HG03066 (cell line): ENCODE measurements around the gene FAM114A1.

Source experiments
- ATAC-seq: cut with Tn5 transposase; IDR thresholded peaks from one replicate; pipeline ENCODE4 v1.9.1; 2021; ENCODE audit warnings: low read depth; ENCODE audit not compliant: unreplicated experiment

The FAM114A1 gene

GRCh38 chr4:38867478-38868058 lies at the start of gene FAM114A1:
FAM114A1 (plus strand) TSS chr4:38867806; CDS start chr4:38878079, 10,273 bp downstream.
- peak; percentile 93 for ATAC-seq

GRCh38 chr4:38818441-38818976 lies 49.1 kb upstream of the FAM114A1 start:
- peak; percentile 59 for ATAC-seq

DNA sequence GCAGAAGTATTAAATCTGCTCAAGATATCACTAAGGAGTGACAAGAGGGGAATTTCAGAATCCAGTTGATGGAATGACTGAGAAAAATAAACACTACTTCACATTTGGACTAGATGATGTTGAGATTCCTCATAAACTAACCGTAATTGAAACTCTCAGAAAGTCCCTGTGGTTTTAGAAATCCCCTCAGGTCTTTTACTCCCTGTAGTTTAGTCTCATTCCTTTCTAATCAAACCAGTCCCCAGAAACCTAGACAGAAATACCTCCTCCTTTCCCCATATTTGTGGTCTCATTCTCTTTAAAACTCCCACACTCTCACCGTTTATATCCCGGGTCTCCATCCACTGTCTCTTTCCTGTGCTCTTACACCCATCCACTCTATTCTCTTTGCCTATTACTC lies 48.0 kb upstream of the FAM114A1 start:
- no peak for ATAC-seq

DNA sequence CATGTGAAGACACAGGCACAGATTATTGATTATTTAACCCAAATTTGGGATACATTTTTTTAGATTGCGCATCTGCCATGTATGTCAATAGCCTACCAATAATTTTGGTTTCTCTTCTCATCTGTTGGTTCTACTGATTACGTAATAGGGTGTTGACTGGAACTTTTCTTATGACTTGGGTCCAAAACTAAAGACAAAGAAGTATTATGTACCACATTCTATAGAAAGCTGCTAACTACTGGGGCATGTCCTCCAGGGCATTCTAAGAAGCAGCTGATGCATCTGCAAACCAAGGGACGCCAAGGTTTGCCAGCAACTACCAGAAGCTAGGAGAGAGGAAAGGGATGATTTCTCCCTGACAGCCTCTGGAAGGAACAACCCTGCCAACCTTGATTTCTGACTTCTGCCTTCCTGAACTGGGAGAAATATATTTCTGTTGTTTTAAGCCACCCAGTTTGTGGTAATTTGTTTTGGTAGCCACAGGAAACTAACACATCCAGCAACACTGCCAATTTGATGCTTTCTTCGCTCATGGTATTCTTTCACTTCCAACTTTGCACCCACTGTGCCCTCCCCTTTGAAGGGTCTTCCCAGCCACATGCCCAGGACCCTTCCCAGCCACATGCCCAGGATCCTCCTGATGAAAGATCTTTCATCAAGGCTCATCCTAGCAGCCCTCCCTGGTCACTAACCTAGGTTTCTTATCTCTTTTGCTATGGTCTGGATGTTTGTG lies 47.1 kb upstream of the FAM114A1 start:
- no peak for ATAC-seq

DNA sequence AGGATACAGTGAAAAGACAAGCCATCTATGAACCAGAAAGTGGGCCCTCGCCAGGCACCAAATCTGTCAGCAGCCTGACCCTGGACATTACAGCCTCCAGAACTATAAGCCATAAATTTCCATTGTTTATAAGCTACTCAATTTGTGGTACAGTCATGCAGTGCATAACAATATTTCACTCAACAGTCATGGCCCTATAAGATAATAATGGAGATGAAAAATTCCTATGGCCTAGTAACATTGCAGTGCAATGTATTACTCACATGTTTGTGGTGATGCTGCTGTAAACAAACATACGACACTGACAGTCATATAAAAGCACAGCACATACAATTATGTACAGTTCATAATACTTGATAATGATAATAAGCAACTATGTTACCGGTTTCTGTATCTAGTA lies 45.9 kb upstream of the FAM114A1 start:
- ATAC-seq: no peak

DNA sequence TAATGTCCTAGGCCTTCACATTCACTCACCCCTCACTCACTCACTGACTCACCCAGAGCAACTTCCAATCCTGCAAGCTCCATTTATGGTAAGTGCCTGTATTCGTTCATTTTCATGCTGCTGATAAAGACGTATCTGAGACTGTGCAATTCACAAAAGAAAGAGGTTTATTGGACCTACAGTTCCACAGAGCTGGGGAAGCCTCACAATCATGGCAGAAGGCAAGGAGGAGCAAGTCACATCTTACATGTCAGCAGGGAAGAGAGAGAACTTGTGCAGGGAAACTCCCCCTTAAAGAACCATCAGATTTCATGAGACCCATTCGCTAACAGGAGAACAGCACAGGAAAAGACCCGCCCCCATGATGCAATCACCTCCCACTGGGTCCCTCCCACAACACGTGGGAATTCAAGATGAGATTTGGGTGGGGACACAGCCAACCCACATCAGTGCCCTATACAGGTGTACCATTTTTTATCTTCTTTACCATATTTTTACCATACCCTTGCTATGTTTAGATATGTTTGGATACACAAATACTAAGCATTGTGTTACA lies 44.8 kb upstream of the FAM114A1 start:
- no peak for ATAC-seq

DNA sequence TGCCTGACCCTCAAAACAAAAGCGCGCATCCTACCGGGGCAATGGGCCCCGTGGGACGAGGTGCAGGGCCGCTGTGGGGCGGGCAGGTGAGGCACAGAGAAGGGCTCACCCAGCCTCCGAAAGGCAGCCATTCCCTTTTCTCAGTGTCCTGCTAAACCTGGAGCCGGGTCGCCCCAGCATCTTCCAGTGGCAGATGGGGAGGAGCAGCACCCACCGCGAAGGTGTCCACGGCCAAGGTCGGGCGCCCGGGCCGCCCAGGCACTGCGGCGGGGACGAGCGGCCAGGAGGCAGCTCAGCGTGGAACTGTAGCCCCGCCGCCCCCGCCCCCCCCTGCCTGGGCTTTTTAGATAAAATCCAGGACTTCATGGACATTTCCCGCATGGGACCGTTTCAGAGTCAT lies 43.8 kb upstream of the FAM114A1 start:
- no peak for ATAC-seq

- ATAC-seq: no peak
Measured at GRCh38 chr4:38829237-38829636, 38.4 kb upstream of the FAM114A1 start.

GRCh38 chr4:38831653-38832052 lies 36.0 kb upstream of the FAM114A1 start:
- ATAC-seq: no peak

DNA sequence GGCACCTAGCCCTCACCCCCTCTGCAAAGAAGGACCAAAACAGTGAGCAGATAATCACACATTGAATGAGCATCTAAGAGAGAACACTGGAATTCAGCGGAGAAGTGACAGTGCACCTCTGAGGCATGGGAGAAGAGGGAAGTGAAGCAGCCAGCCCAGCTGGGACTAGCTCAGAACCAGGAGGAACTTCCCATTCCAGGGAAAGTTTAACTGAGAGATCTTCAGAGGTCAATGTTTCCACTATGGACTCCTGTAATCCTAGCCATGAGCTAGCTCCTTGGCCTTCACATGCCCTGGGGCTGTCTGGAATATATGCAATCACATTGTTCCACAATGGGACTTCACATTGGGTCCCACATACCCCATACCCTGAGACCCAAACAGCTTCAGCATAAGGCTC lies 35.4 kb upstream of the FAM114A1 start:
- no peak for ATAC-seq

DNA sequence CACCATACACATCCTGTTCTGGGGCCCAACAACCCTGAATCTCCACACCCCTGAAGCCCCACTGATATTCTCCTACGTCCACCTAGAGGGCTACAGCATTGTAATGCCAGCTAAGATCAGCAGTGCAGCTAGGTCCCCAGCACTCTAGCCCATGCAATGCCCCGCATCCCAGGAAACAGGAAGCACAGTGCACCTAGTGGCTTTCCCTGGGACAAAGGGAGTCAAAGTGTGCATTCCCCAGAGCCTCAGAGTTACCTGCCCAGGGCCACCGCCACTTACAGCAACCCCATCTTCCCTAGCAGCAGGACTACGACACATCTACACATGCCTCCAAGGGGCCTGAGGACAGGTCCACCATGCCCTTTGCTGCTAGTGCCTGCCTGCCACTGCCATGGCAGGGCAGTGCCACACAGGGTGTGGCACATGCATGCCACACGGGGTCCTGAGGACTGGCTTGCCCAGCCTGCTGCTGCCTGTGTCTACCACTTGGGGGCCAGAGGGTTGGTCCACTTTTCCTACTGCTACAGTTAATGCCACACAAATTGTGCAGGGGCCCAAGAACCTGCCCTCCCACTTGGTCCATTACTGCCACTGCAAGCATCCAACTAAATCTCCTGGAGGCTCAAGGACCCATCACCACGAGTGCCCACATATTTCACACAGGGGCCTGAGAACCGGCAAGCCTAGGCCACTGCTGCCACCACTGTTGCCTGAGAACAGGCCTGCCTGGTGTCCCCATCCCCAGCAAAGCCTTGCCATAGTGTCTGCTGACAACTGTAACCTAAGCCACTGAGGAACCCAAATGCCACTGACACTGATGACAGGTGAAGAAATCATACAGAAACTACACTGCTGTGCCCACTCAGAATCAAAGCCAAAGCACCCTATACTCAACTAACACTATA lies 34.7 kb upstream of the FAM114A1 start:
- no peak for ATAC-seq

DNA sequence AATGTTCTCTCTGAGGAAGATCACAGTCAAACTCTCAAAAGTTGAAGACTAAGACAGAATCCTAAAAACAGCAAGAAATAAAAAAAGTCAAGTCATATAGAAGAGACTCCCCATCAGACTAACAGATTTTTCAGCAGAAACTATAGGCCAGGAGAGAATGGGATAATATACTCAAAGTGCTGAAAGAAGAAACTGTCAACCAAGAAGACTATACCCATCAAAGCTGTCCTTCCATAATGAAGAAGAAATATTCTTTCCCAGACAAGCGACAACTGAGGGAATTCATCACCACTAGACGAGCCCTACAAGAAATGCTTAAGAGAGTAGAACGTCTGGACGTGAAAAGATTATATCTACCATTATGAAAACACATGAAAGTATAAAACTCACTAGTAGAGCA lies 33.0 kb upstream of the FAM114A1 start:
- ATAC-seq: no peak

GRCh38 chr4:38837334-38837733 lies 30.3 kb upstream of the FAM114A1 start:
- no peak for ATAC-seq

GRCh38 chr4:38837849-38838248 lies 29.8 kb upstream of the FAM114A1 start:
- ATAC-seq: no peak

DNA sequence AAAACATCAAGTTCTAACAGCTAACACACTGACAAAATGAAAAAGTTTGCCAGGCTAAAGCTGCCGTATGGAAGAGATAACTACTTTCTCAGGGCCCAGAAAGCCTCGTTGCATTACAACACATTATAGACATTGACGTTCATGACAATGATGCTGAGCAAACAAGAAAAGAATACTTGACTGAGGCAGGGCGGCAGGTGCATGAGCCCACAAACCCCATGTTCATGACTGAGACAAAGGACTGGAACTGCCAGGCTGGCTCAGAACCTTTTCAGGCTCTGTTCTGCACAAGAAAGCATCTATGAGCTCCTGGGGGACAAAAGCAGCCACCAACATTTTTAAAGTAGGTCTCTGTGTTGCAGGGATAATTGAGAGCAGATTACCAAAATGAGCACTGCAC lies 24.6 kb upstream of the FAM114A1 start:
- no peak for ATAC-seq

GRCh38 chr4:38846015-38846414 lies 21.6 kb upstream of the FAM114A1 start:
- ATAC-seq: no peak

- ATAC-seq: no peak
Measured at GRCh38 chr4:38855466-38855865, 12.1 kb upstream of the FAM114A1 start.

DNA sequence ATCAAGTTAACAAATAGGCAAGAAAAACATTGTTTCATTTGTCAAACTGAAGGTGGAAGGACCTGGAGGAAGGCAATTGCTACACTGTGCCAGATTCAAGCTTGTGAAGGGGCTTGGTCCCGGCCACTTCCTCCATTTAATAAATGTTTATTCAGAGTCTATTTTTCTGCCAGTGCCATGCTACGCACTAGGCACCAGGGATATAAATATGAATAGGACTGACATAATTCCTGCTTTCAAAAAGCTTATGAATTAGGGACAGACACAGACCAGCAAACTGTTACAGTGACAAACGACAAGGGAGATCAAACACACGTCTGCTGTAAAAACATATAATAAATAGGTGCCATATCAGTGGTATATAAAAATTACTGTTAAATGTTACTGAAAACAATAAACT lies 11.6 kb upstream of the FAM114A1 start:
- ATAC-seq: no peak

DNA sequence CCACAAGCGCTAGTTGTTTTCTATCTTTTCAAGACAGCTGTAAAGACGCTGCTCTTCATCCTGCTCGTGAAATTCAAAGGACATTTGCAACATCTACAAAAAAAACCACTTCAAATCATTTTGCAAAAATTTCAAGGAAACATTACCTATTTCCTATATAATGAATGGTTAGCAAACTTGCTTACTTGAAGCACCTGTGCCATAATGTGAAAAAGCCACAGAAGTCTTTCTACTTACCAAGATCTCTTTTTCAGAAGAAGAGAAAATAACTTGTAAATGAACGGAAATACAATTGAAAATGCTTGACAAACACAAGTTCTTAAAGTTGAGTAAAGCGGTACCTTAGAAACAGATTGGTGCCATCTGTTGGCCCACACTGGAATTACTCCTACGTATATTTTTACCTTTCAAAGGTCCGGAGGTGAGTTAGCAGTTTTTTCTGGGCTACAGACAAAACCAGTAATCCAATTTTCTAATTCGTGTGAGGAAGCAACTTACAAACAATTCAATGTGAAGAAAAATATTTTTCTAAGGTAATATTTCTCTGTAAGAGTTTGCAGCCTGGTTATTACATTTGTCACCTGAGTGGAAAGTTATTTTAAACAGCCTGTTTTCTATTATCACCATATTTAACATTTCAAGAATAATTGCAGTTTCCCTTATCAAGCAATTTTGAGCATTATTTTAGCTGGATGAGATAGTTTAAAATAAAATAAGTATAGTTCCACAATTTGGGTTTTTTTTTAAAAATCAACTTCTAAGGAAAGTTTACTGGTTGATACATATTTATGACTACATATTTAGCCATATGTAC lies 10.9 kb upstream of the FAM114A1 start, which contains the start of gene TLR6:
TLR6 (minus strand) TSS at position 294 of the 814 bp plus-strand sequence. CDS start 27,344 bp downstream, outside the sequence.
- ATAC-seq: no peak
